Skin epidermis (tissue), 12 donors: Measurements from ENCODE around the gene ERAP2.

ENCODE experiments used
- H3K27ac ChIP-seq, 21 experiments: fragments of 200-600 bp; sonication (generic) in 11 of 21; one replicate each; pipeline ENCODE4 v1.5.0; 2020; ENCODE audit warnings: mild to moderate bottlenecking in 3 of 21, inconsistent platforms in 2 of 21, moderate library complexity in 2 of 21
- H3K4me3 ChIP-seq, 7 experiments: fragments of 200-600 bp; sonication (generic) in 2 of 7; one replicate each; pipeline ENCODE4 v1.5.0; 2020; ENCODE audit warnings: inconsistent platforms in 2 of 7, mild to moderate bottlenecking in 2 of 7, moderate library complexity in 1 of 7

ERAP2 gene

GRCh38 chr5:96885518-96886338, 9.4 kb downstream of the ERAP2 start:
- Histone ChIP-seq H3K4me3 (no peak overlapping the region), H3K27ac (peak overlapping the region in 4 of 21 experiments; percentile 12 to 70 (median 40))

- no peak overlapping the region for H3K4me3 ChIP-seq
- H3K27ac ChIP-seq = no peak overlapping the region
These were observed 17.0 kb downstream of the ERAP2 start for GRCh38 chr5:96893342-96893741.

GRCh38 chr5:96896276-96896675, 20.0 kb downstream of the ERAP2 start:
- Histone ChIP-seq H3K27ac (peak overlapping the region in 8 of 21 experiments; percentile 10 to 80 (median 25)), H3K4me3 (peak overlapping the region in 1 of 7 experiments; percentile 9)

GRCh38 chr5:96896806-96897205, 20.5 kb downstream of the ERAP2 start:
- Histone ChIP-seq H3K27ac (peak overlapping the region in 5 of 21 experiments; percentile 22 to 80 (median 43)), H3K4me3 (peak overlapping the region in 1 of 7 experiments; percentile 9)

GRCh38 chr5:96901384-96901783, 25.1 kb downstream of the ERAP2 start:
- Histone ChIP-seq H3K4me3 (no peak overlapping the region), H3K27ac (no peak overlapping the region)

GRCh38 chr5:96901841-96902240, 25.5 kb downstream of the ERAP2 start:
- H3K4me3 ChIP-seq = no peak overlapping the region
- no peak overlapping the region for H3K27ac ChIP-seq

GRCh38 chr5:96902876-96903275, 26.6 kb downstream of the ERAP2 start:
- no peak overlapping the region for H3K4me3 ChIP-seq
- no peak overlapping the region for H3K27ac ChIP-seq

GRCh38 chr5:96903300-96903699, 27.0 kb downstream of the ERAP2 start:
- H3K27ac ChIP-seq = no peak overlapping the region
- no peak overlapping the region for H3K4me3 ChIP-seq

- Histone ChIP-seq H3K27ac (no peak overlapping the region), H3K4me3 (no peak overlapping the region)
These were observed 28.0 kb downstream of the ERAP2 start for GRCh38 chr5:96904054-96904931.

GRCh38 chr5:96905864-96906263, 29.6 kb downstream of the ERAP2 start:
- Histone ChIP-seq H3K27ac (no peak overlapping the region), H3K4me3 (no peak overlapping the region)

GRCh38 chr5:96909003-96909402, 32.7 kb downstream of the ERAP2 start:
- no peak overlapping the region for H3K27ac ChIP-seq
- no peak overlapping the region for H3K4me3 ChIP-seq

GRCh38 chr5:96909435-96909834, 33.1 kb downstream of the ERAP2 start:
- Histone ChIP-seq H3K4me3 (no peak overlapping the region), H3K27ac (no peak overlapping the region)

GRCh38 chr5:96911139-96911538, 34.8 kb downstream of the ERAP2 start:
- no peak overlapping the region for H3K4me3 ChIP-seq
- no peak overlapping the region for H3K27ac ChIP-seq

- Histone ChIP-seq H3K4me3 (no peak overlapping the region), H3K27ac (no peak overlapping the region)
These were observed 36.9 kb downstream of the ERAP2 start for GRCh38 chr5:96913233-96913632.

- Histone ChIP-seq H3K4me3 (no peak overlapping the region), H3K27ac (no peak overlapping the region)
These were observed 43.5 kb downstream of the ERAP2 start for GRCh38 chr5:96919754-96920197.

GRCh38 chr5:96920744-96921355, 44.5 kb downstream of the ERAP2 start:
- H3K4me3 ChIP-seq = no peak overlapping the region
- no peak overlapping the region for H3K27ac ChIP-seq

GRCh38 chr5:96922499-96923244, 46.4 kb downstream of the ERAP2 start:
- H3K4me3 ChIP-seq = no peak overlapping the region
- peak overlapping the region in 4 of 21 experiments; percentile 9 to 57 (median 20) for H3K27ac ChIP-seq

GRCh38 chr5:96924016-96924443, 47.7 kb downstream of the ERAP2 start:
- H3K4me3 ChIP-seq = no peak overlapping the region
- H3K27ac ChIP-seq = peak overlapping the region in 2 of 21 experiments; percentile 15 to 23

- no peak overlapping the region for H3K27ac ChIP-seq
- H3K4me3 ChIP-seq = no peak overlapping the region
These were observed 50.0 kb downstream of the ERAP2 start for GRCh38 chr5:96926276-96926675.
